ENCODE measurements around the gene PTPRE.

Gene PTPRE

DNA sequence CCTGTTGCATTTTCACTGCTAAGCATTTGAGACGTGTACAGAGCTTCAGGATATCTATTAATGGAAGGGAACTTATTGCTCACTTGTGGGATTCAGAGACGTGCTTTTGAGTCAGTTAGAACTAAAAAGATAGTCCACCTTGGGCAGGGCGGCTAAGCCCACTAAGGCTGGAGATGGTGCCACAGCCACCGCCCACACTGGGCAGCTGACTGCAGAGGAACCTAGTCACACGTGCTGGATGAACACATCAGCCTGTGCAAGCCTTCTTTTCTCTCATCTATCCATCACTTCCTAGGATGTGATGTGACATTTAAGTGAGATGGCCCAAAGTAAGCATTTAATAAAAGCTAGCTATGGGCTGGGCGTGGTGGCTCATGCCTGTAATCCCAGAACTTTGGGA lies 78.0 kb downstream of the PTPRE start:
- no peak for DNase-seq

DNA sequence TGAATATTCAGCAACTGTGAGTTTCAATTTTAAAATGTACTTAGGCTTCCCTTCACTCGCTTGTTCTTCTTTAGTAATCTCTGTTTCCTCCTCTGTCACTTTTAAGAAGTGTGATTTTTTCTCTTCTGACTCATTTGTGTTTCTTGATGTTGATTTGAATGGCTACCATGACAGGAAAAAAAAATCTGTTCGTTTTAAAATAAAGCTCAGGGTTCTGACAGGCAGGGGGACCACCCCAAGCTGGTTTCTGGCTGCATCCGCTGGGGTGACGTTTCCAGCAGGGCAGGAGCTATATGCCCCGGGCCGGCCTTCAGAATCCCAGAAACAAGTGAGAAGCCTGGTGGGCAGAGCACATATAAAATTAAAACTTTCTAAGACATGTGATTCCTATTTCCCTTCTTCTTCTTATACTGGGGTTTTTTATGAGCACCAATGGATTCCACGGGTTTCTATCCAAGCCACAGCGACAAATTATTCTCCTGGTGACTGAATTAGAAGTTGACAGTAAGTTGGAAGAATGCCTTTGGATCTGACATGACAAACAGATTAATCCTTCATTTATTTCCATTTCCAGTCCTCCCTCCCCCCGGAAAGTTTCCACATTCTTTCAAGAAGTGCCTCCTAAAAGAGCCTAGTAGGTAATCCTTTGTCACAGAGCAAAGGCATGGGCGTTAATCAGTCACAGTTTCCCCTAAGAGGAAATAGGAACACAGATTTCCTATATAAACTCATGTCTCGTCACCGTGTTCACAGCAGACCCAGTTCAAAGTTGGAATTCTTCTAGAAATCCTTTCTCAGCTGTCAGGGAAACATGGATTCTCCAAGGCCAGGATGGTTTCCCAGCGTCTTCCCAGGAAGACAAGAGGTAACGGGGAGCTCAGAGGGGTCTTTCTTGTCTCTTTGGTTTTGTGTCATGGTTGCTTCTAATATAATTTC lies 79.9 kb downstream of the PTPRE start:
- DNase-seq: peak; percentile 81

DNA sequence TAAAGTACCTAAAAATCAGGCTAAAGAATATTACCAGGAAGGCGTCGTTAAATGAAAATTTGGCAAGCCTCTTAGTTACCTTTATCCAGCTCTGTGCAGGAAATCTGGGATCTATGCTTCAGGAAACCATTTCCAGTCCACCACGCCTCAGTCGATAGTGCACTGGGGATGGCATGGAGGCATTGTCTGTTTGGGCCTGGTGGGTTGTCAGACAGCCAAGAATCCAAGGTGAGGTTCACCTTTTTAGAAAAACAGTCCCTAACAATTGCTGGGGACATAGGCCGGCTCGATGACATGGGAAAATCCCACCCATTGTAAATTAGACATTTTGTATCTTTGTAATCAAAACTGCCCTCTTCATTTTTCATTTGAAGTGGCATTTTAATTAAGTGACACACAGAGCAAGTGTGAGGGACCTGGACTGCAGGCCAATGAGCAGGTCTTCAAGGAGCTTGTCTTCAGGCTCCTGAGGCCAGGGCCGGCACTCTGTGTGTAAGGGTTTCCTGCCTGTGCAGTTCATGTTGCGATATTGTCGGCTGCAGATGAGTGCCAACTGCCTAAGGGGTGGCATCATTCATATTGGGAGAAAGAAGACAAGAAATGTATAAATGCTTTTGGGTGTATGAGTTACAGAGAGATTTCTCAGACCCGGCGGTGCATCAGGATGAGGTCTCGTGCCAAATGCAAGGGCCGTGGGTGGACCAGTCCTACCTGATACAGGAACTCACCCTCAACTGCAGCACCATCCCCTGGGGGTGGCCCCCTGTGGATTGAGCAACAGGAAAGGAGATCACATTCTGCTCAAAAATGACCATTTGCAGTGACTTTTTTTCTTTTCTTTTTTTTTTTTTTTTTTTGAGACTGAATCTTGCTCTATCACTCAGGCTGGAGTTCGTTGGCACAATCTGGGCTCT lies 80.8 kb downstream of the PTPRE start:
- DNase-seq: peak; percentile 37

- DNase-seq: peak; percentile 44
Measured at GRCh38 chr10:127989481-127990012, 82.6 kb downstream of the PTPRE start.

- DNase-seq: peak; percentile 77
Measured at GRCh38 chr10:127990132-127990788, 83.4 kb downstream of the PTPRE start.

DNA sequence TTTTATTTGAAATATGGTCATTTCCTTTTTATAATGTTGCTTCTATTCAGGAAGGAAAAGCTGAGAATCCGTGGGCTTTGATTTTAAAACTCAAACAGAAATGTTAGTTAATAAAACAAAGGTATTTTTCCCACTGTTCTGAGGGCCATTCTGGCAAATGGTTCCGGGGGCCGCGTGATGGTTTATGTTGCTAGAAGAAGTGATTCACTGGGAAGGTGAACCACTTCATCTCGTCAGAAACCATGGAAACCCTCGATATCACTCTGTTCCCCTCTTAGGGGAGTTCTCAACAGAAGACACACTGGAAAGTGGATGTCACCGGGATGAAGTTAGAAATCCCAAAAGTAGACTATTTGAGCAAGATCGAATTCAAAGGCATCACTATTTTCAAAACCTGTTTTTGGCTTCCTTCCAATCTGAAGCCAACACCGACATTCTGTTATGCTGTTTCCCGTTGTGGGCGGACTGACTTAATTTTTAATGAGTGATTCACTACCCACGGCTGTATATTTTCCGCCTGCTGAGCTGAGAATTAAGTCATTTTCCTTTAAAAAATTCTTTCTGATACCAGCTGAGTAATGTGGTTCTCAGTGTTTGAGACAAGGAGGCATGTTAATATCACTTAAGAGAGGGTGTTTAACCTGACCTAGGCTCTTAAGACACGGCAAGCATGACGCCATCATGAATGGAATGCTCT lies 84.1 kb downstream of the PTPRE start:
- peak; percentile 88 for DNase-seq

DNA sequence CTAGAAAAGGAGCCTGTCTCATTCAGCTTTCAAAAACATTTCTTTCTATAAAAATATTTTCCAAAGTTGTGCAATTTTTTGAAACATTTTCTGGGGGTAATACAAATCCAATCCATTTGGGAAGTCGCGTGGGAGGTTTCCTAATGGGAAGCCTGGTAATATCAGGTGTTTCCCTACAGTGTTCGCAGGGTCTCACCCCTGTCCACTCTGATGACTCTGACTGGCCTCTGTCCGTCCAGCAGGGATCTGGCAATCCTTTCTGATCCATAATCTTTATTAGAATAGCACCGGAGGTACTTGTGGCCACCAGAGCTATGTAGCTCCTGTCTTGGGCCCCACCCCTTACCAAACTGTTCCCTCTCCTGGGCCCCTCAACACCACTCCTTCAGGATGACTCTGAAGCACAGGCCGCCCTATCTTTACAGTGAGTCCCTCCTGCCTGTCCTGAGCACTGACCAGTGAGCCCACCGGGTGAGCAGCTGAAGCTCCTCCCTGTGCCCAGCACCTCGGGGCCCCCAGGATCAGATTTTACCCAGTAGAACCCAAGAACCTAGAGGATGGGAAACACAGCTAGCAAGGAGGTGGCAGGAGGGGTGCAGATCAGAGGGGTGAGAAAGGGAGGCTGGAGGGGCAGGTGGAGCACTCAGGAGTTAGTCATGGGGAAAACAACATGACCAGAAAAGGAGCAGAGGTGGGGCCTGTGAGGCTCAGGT lies 84.8 kb downstream of the PTPRE start:
- peak; percentile 28 for DNase-seq

GRCh38 chr10:127992376-127992775 lies 85.5 kb downstream of the PTPRE start:
- DNase-seq: no peak

DNA sequence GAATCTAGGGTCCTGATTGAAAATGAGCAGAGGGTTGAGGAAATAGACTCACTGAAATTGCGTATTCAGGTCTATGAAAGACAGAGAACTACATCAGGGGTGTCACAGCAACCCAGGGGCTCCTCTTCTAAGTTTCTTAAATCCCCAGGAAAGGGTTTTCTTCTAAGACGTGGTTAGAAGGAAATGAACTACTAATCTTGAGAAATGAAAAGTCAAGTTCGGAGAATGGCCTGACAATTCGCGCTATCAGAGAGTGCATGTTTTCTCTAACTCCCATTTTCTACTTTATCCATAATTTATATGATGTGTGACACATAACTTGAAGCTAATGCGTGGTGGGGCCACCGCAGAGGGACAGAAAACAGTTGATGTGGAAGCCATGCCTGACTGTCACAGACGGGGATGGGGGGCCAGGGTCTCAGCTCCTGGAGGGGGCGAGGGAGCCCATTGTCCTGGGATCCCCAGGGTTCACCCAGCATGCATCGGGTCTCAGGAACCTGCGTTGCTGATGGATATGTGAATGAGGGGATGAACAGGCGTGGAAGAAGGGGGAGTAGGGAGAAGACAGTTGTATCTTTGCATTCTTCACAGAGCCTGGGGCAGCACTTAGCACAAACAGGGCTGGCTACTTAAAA lies 86.3 kb downstream of the PTPRE start:
- peak; percentile 71 for DNase-seq

DNA sequence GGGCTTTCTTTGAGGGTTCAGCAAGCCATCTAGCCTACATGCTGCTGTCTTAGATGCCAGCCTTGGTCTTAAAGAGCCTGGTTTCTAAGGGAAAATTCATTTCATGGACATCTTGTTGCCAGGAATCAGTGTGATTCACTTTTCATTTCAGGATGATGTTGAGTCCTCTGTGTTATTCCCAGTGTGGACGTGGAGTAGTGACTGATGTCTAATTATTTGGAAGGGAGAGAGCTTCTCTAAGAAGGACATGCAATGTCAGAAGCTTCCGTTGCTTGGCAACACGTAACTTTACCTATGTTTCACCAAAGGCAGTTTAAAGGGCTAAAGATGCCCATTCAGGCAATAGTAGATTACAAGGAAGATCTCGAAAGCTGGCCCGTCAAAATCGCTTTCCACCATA lies 89.0 kb downstream of the PTPRE start:
- DNase-seq: no peak

DNA sequence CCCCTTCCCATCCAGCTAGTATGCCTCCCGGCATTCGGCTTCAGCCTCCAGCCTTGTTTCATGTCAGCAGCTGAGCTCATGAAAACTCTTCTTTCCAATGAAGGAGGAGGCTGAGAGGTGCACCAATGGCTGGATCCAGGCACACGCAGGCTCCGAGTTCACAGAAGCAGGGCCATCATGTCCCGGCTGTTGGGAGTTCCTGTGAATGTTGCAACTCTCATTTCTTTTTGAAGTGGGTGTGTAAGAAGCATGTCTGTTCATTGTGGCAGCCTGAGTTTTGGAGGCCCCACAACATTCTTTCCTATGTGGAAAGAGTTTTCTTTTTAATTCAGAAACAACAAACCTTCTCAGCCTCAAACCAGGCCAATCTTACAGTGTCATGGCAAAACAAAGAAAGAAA lies 89.7 kb downstream of the PTPRE start:
- DNase-seq: no peak

DNA sequence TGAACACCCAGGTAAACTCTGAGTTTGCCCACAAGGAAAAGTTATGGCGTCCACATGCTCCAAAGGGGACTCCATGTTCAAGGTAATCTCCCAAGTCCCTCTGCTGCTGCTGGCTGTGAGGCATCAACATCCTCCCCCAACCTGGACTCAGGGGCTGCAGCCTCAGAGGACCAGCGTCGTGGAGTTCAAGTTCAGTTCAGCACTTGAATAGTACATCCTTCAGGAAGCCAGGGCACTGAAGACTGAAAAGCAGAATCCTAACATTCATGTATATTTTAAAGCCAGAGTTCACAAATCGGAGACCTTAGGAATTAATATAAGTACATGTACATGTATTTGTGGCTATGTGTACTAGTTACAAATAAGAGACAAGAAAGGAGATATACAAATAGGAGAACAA lies 90.4 kb downstream of the PTPRE start:
- DNase-seq: no peak

- DNase-seq: no peak
Measured at GRCh38 chr10:127997937-127998336, 91.0 kb downstream of the PTPRE start.

DNA sequence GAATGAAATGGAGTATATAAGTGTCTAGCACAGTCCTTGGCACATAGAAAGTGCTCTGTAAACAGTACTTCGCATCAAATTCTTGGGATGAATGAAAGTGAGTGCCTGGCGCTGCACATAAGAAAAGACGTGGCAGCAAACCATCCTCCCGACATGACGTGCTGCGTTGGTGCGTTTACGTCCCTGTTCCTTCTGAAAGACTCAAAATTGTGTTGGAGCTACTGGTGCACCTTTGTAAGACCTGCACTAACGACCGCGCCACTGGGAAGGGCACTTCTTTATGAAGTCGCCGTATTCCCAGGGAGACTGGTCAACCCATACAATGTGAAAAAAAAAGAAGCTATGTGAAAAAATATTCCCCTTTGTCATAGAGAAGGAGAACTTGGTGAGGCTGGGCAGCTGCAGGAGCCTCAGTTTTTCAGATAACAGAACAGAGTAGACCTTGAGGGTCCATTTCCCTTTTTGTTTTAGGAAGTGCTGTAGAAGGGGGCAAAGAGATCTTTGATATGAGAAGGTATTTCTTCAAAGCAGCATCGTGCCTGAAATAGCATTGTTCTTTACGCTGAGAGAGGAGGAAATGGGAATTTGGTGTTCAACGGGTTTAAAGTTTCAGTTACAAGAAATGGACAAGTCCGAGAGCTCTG lies 91.7 kb downstream of the PTPRE start:
- no peak for DNase-seq

- no peak for DNase-seq
Measured at GRCh38 chr10:127999297-128000129, 92.6 kb downstream of the PTPRE start.

- no peak for DNase-seq
Measured at GRCh38 chr10:128000471-128001362, 93.8 kb downstream of the PTPRE start.

DNA sequence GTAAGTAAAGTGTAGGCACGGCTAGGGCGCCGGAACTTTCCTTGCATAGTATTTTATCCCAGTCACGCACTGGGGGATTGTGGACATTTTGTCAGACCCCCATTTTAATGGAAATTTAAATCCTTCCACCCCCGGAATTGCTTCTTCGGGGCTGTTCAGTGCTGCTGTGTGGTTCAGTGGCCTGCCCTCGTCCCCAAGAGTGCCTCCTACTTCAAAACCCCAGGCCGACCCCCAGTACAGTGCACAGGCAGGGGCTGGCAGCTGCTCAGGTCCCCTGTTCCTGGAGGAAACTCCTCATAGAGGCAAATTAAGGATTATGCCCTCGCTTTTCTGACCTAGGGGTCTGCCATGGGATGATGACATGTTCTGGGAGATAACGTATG lies 94.5 kb downstream of the PTPRE start:
- DNase-seq: no peak

- no peak for DNase-seq
Measured at GRCh38 chr10:128001849-128002248, 94.9 kb downstream of the PTPRE start.

DNA sequence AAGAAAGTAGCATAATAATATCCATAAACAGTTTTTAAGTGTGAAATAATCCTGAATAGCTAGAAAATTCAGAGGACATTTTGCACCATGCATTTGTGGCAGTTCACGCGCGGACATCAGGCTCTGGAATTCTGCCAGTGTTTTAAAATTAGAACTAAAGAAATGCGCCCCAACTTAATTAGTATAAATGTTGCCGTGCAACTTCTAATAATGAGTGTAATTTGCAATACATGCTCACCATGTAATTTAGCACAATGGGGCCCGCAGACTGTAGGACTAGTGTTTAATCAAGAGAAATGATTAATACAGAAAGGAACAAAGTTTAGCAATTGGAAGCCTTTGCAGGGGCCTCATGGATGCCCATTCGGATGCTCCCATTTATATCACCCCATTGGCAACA lies 96.6 kb downstream of the PTPRE start:
- DNase-seq: no peak

Data from activated CD4-positive, alpha-beta T cell treated with anti-CD3 and anti-CD28 coated beads, Interleukin-10, Interleukin-2, amounts not matched to agents 100 ng/mL and 50 ng/mL, durations not matched to agents 16 hours and 8 hours (primary cell).